Endothelial cell of umbilical vein (primary cell): ENCODE results near the gene BCL2. TPM values are rescaled to one million over a fixed set of nuclear protein-coding genes. Genes with fewer than 3 reads are reported as not detected.

Experiments used
- BruUV-seq: library from RNA; stranded (reverse); fragments of 400-500 nt; replicated peaks from 2 replicates; lab custom pipeline; 2021; lab: Mats Ljungman, UMichigan
- CTCF ChIA-PET: fragments of 300-600, 350-600 bp; sonication (Branson Sonifier 250); formaldehyde crosslinking; loops from one replicate; lab custom pipeline; 2021; ENCODE audit warnings: antibody characterized with exemption, inconsistent platforms; lab: Charles Lee
- POLR2A ChIA-PET: fragments of 300-600, 350-600 bp; sonication (Branson Sonifier 250); formaldehyde crosslinking; loops from one replicate; lab custom pipeline; 2021; ENCODE audit warnings: antibody characterized with exemption, inconsistent platforms; lab: Charles Lee
- DNase-seq: peaks from one replicate; pipeline ENCODE4 v3.0.0-alpha.2; 2011; ENCODE audit warnings: low read depth, low spot score
- FAIRE-seq: peaks from 2 replicates; lab custom pipeline; 2011; peaks lifted over from hg19 to GRCh38; lab: Jason Lieb, UNC
- H2AFZ ChIP-seq: 2 replicates; pipeline ENCODE4 v1.6.0; 2012; ENCODE audit warnings: low read depth, low read length, control low read depth, inconsistent platforms
- H3K27ac ChIP-seq: 2 replicates; pipeline ENCODE4 v1.5.1; 2011; ENCODE audit warnings: low read depth, mild to moderate bottlenecking, control low read depth, low read length, moderate library complexity; ENCODE audit not compliant: insufficient read depth
- H3K27me3 ChIP-seq, 2 experiments: 2 replicates each; pipeline versions ENCODE4 v1.6.0 to v1.6.1; 2011; ENCODE audit warnings: low read length in 2 of 2, mixed read lengths in 1 of 2; ENCODE audit not compliant: control insufficient read depth in 2 of 2, insufficient read depth in 2 of 2
- H3K36me3 ChIP-seq, 2 experiments: 2 replicates in 1 of 2; 3 replicates in 1 of 2; pipeline ENCODE4 v1.5.1; 2011; ENCODE audit warnings: low read length in 2 of 2, mild to moderate bottlenecking in 1 of 2, moderate library complexity in 1 of 2; ENCODE audit not compliant: control insufficient read depth in 2 of 2, insufficient read depth in 2 of 2; ENCODE audit errors: extremely low read depth in 1 of 2
- H3K4me1 ChIP-seq: 3 replicates; pipeline ENCODE4 v1.5.1; 2011; ENCODE audit warnings: mild to moderate bottlenecking, low read length; ENCODE audit not compliant: control insufficient read depth, insufficient read depth; ENCODE audit errors: extremely low read depth
- H3K4me2 ChIP-seq: 2 replicates; pipeline ENCODE4 v1.6.1; 2011; ENCODE audit warnings: low read length, control low read depth, mixed read lengths; ENCODE audit not compliant: insufficient read depth
- H3K4me3 ChIP-seq, 3 experiments: fragments of 200-600 bp in 1 of 3; sonication (generic), shearing (Covaris generic) in 1 of 3; replicated peaks in 1 of 3; 2 replicates each; pipeline ENCODE4 v1.5.1; 2011 to 2016; ENCODE audit warnings: control low read depth in 3 of 3, low read length in 3 of 3, mild to moderate bottlenecking in 2 of 3, inconsistent platforms in 1 of 3, low read depth in 1 of 3, moderate library complexity in 1 of 3; ENCODE audit not compliant: insufficient read depth in 1 of 3
- H3K79me2 ChIP-seq: 2 replicates; pipeline ENCODE4 v1.6.0; 2012; ENCODE audit warnings: low read length, inconsistent platforms; ENCODE audit not compliant: control insufficient read depth, insufficient read depth
- H3K9ac ChIP-seq: replicated peaks from 2 replicates; pipeline ENCODE3; 2011; ENCODE audit warnings: low read length, control low read depth; ENCODE audit not compliant: insufficient read depth; ENCODE audit errors: extremely low read depth
- H3K9me1 ChIP-seq: replicated peaks from 3 replicates; pipeline ENCODE4 v1.6.0; 2011; ENCODE audit warnings: mild to moderate bottlenecking, low read length; ENCODE audit not compliant: control insufficient read depth, insufficient read depth; ENCODE audit errors: extremely low read depth
- H3K9me3 ChIP-seq: replicated peaks from 2 replicates; pipeline ENCODE4 v1.5.1; 2012; ENCODE audit warnings: low read length, inconsistent platforms; ENCODE audit not compliant: control insufficient read depth, insufficient read depth
- H4K20me1 ChIP-seq: replicated peaks from 2 replicates; pipeline ENCODE3; 2011; ENCODE audit warnings: mild to moderate bottlenecking, low read length; ENCODE audit not compliant: control insufficient read depth, insufficient read depth; ENCODE audit errors: extremely low read depth
- EZH2 ChIP-seq: IDR thresholded peaks from 2 replicates; pipeline ENCODE4 v1.6.1; 2012; ENCODE audit warnings: borderline replicate concordance, low read depth, mild to moderate bottlenecking, moderate library complexity, low read length, inconsistent platforms; ENCODE audit not compliant: severe bottlenecking
- FOS ChIP-seq: IDR thresholded peaks from 2 replicates; pipeline ENCODE4 v1.6.1; 2011; ENCODE audit warnings: mild to moderate bottlenecking, low read length, moderate library complexity, borderline replicate concordance; ENCODE audit not compliant: insufficient read depth
- GATA2 ChIP-seq: IDR thresholded peaks from 2 replicates; pipeline ENCODE4 v1.7.0; 2011; ENCODE audit warnings: low read depth, mild to moderate bottlenecking, moderate library complexity, mixed read lengths, low read length; ENCODE audit not compliant: insufficient read length, insufficient read depth
- JUN ChIP-seq: IDR thresholded peaks from 2 replicates; pipeline ENCODE4 v1.6.1; 2011; ENCODE audit warnings: borderline replicate concordance, low read depth; ENCODE audit not compliant: insufficient read length, insufficient read depth
- MYC ChIP-seq: IDR thresholded peaks from one replicate; pipeline ENCODE4 v1.6.1; 2011; ENCODE audit warnings: mild to moderate bottlenecking, low read depth, low read length
- POLR2A ChIP-seq: IDR thresholded peaks from 2 replicates; pipeline ENCODE4 v1.6.1; 2012; ENCODE audit warnings: low read depth, mild to moderate bottlenecking, control low read depth, low read length
- POLR2AphosphoS5 ChIP-seq: IDR thresholded peaks from 2 replicates; pipeline ENCODE4 v1.6.1; 2012; ENCODE audit warnings: low read depth, mild to moderate bottlenecking, control low read depth, low read length, moderate library complexity; ENCODE audit not compliant: insufficient read depth
- dilution Hi-C: fragments of 300-500 bp; cut with MboI; formaldehyde crosslinking; loops from one replicate; pipeline ENCODE4 v1.15.0; 2019; ENCODE audit warnings: low sequenced_read_pairs; ENCODE audit not compliant: extremely low pct_ligation_motif_present
- intact Hi-C: fragments of 100-400 bp; cut with micrococcal nuclease; formaldehyde crosslinking; loops from one replicate; pipeline ENCODE4 v1.10.0; 2022
- polyA plus RNA-seq, 4 experiments: library from polyadenylated mRNA; depleted of rRNA in 3 of 4; stranded (reverse) in 3 of 4; unstranded in 1 of 4; fragments of >200 nt; gene quantifications; 2 replicates each; pipeline versions ENCODE4 v1.2.1 to v1.2.3, GENCODE V29; 2011 to 2012; ENCODE audit warnings: missing spikeins in 1 of 4
- total RNA-seq: library from RNA; stranded (reverse); gene quantifications from 2 replicates; pipeline ENCODE4 v1.2.3, GENCODE V29; 2021
- TF ChIP-seq, protein P1 (sequence below), 2 donors: IDR thresholded peaks; 1 replicate in 1 of 2; 2 replicates in 1 of 2; pipeline ENCODE4 v1.5.1; 2011; ENCODE audit warnings: low read length in 2 of 2, mild to moderate bottlenecking in 2 of 2, moderate library complexity in 2 of 2, control low read depth in 1 of 2, inconsistent platforms in 1 of 2, low read depth in 1 of 2; ENCODE audit not compliant: insufficient read depth in 1 of 2; ENCODE audit errors: extremely low read depth in 1 of 2
- TF ChIP-seq, protein P2 (sequence below): IDR thresholded peaks from 2 replicates; pipeline ENCODE4 v1.6.1; 2011; ENCODE audit not compliant: insufficient read depth, insufficient read length

BCL2 gene
- total and polyA plus RNA-seq, 2 donors (not counting 3 experiments of a cell fraction or from before 2014, with no cell fraction given): 0.35 to 5.0 TPM

DNA sequence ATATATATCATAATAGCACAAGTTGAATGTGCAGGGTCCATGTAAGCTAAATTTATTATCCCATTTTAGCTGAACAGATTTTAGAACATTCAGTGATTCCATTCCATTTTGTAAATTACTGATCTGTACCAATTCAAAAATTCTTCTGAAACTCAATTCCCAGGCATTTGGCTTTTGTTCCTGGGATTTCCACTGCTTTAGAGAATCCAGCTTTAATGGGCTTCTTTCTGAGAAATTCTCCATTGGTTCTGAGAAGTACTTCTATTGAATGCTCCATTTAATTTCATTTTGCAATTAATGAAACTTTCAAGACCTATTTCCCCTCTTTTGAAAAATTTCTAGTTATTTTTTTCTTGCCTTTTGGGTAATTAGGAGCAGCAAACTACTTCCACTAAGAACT is 36.8 kb downstream of the BCL2 start:
- no peaks in the 10 kb centered on the region for H3K79me2 ChIP-seq
- DNase-seq: no peak
- no peaks in the 10 kb centered on the region for H3K27me3 ChIP-seq
- no TSS peak for BruUV-seq
- no peak overlapping the region for H3K4me2 ChIP-seq
- H3K4me1 ChIP-seq: no peaks in the 10 kb centered on the region
- ChIA-PET CTCF (interaction anchor here (1.1 kb wide), 1 partner anchor 16 kb away, joined by 3 read pairs; no protein-coding TSS in a partner anchor), POLR2A (no interaction called here)
- no peak overlapping the region for H3K4me3 ChIP-seq
- no peaks in the 10 kb centered on the region for H3K9me1 ChIP-seq
- no peak overlapping the region for H3K9ac ChIP-seq
- H3K9me3 ChIP-seq: no peaks in the 10 kb centered on the region
- no peak overlapping the region for H3K27ac ChIP-seq
- H2AFZ ChIP-seq: no peak overlapping the region
- intact Hi-C loops: no loop called here
- no peak for FAIRE-seq
- no peaks in the 10 kb centered on the region for H3K36me3 ChIP-seq
- TF ChIP-seq GATA2 (no peak), POLR2AphosphoS5 (no peak), POLR2A (no peak), JUN (no peak), EZH2 (no peak), FOS (no peak), MYC (no peak)
- TF ChIP-seq, protein P1, sequence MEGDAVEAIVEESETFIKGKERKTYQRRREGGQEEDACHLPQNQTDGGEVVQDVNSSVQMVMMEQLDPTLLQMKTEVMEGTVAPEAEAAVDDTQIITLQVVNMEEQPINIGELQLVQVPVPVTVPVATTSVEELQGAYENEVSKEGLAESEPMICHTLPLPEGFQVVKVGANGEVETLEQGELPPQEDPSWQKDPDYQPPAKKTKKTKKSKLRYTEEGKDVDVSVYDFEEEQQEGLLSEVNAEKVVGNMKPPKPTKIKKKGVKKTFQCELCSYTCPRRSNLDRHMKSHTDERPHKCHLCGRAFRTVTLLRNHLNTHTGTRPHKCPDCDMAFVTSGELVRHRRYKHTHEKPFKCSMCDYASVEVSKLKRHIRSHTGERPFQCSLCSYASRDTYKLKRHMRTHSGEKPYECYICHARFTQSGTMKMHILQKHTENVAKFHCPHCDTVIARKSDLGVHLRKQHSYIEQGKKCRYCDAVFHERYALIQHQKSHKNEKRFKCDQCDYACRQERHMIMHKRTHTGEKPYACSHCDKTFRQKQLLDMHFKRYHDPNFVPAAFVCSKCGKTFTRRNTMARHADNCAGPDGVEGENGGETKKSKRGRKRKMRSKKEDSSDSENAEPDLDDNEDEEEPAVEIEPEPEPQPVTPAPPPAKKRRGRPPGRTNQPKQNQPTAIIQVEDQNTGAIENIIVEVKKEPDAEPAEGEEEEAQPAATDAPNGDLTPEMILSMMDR (IDR thresholded peaks at IDR 0.05; ENCODE audit: extremely low read depth in 1 of 2, insufficient read depth in 1 of 2, low read depth in 1 of 2, low read length in 2 of 2): no peak
- TF ChIP-seq, protein P2, sequence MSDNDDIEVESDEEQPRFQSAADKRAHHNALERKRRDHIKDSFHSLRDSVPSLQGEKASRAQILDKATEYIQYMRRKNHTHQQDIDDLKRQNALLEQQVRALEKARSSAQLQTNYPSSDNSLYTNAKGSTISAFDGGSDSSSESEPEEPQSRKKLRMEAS: no peak
- dilution Hi-C loops: no loop called here
- H4K20me1 ChIP-seq: no peaks in the 10 kb centered on the region
